ENCODE results near the gene RAPGEF5. TPM values are rescaled to one million over a fixed set of nuclear protein-coding genes. Genes with fewer than 3 reads are reported as not detected.

The RAPGEF5 gene
- total RNA-seq, 4 donors from 2014 or later, result 26.5 to 76.6 (median 39.3) TPM

DNA sequence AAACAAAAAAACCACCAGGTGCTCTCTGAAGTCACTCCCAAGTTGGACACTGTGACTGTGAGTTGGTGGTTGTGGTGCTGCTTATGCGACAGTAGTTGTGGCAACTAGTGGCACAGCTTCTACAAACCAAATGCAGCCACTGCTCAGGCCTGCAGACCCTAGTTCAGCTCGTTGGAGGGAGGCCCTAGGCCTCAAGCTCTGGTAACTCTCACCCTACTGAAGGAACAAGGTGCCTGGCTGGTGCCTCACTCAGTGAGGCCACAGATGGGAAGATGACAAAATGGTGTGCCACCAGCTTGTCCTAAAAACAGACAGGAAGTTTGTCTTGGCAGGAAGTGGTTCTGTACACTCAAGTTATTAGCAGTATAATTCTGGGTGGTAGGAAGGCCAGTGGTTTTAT is 45.3 kb upstream of the RAPGEF5 start:
- DNase-seq, result no peak
- H3K9me3 ChIP-seq, result no peaks in the 10 kb centered on the region
- peaks cover 0 to 9% of the 10 kb centered on the region in 2 donors for H3K4me1 ChIP-seq
- no peak overlapping the region for H3K27ac ChIP-seq
- H3K4me3 ChIP-seq (replicated peaks in 1 of 3), result no peak overlapping the region
- WGBS, 2 donors, result 78 to 80% methylated on average over 2 of the region's 2 CpGs
- no peaks in the 10 kb centered on the region for H3K36me3 ChIP-seq
- no peaks in the 10 kb centered on the region for H3K27me3 ChIP-seq
- TF ChIP-seq, protein P1, sequence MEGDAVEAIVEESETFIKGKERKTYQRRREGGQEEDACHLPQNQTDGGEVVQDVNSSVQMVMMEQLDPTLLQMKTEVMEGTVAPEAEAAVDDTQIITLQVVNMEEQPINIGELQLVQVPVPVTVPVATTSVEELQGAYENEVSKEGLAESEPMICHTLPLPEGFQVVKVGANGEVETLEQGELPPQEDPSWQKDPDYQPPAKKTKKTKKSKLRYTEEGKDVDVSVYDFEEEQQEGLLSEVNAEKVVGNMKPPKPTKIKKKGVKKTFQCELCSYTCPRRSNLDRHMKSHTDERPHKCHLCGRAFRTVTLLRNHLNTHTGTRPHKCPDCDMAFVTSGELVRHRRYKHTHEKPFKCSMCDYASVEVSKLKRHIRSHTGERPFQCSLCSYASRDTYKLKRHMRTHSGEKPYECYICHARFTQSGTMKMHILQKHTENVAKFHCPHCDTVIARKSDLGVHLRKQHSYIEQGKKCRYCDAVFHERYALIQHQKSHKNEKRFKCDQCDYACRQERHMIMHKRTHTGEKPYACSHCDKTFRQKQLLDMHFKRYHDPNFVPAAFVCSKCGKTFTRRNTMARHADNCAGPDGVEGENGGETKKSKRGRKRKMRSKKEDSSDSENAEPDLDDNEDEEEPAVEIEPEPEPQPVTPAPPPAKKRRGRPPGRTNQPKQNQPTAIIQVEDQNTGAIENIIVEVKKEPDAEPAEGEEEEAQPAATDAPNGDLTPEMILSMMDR (IDR thresholded peaks at IDR 0.05), result no peak
- TF ChIP-seq POLR2A (IDR thresholded peaks at IDR 0.05), result no peak
- intact Hi-C loops (cut with DNase I), result no loop called here

DNA sequence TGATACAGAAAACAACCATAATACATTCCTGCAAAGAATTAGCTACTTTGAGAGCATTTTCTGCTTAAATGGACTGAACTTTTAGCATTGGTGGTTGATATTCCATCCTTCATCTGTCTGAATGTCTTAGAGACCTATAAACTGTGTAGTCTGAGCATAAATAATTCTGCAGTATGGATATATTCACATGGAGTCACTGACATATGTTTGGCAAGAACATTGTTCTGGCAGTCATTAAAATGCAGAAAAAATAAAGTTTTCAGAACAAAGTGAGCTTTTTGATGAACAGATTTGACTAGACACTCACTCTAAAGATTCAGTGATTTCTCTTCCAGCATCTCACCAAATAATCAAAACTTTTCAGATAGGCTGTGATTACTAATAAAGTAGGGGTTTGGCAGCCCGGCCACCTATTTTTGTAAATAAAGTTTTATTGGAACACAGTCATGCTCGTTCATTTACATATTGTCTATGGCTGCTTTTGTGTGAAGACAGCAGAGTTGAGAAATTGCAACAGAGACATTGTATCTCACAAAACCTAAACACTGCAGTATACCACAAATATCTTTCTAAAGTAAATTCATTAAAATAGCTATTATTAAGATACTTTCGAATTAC is 44.1 kb upstream of the RAPGEF5 start:
- no peak for TF ChIP-seq POLR2A (IDR thresholded peaks at IDR 0.05)
- TF ChIP-seq, protein P1 (IDR thresholded peaks at IDR 0.05), result no peak
- Histone ChIP-seq H3K4me3 (replicated peaks in 1 of 3) (no peak overlapping the region), H3K27ac (no peak overlapping the region), H3K9me3 (no peaks in the 10 kb centered on the region), H3K4me1 (peaks cover 0 to 9% of the 10 kb centered on the region in 2 donors), H3K27me3 (no peaks in the 10 kb centered on the region), H3K36me3 (no peaks in the 10 kb centered on the region)
- DNase-seq, result no peak
- intact Hi-C loops (cut with DNase I), result no loop called here
- WGBS, 2 donors, result 91 to 94% methylated on average over 3 of the region's 3 CpGs

DNA sequence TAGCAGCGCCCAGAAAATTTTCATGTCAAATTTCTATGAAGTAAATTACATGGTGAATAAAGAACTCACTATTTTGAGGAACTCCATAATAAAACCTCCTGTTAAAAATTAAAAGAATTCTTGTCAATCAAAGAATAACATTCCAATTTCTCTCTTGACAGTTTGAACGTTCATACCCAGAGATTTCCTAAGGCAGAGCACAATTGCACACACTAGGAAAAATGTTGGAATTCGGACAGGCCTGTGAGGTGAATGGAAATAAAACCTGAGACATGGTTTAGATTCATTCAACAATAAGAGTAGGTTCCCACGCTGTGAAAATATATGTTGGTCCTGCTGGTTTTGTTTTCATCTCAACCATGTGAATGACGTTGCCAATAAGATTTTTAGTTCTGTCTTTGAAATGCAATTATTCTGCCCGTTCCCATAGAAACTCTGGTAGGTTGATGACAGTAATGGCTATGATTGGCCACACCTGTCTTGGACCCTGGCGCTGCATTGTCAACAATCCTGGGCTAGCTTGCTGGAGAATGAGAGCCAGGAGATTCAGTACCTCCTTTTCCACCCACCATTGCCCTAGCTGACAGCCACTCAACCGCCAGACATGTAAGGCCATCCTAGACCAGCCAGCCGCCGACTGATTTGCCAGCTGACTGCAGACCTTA is 43.3 kb upstream of the RAPGEF5 start:
- Histone ChIP-seq H3K4me3 (replicated peaks in 1 of 3) (no peak overlapping the region), H3K36me3 (no peaks in the 10 kb centered on the region), H3K9me3 (no peaks in the 10 kb centered on the region), H3K4me1 (peaks cover 0 to 9% of the 10 kb centered on the region in 2 donors), H3K27me3 (no peaks in the 10 kb centered on the region), H3K27ac (no peak overlapping the region)
- DNase-seq, result no peak
- 73 to 92% methylated on average over 10 of the region's 10 CpGs for WGBS, 2 donors
- TF ChIP-seq, protein P1 (IDR thresholded peaks at IDR 0.05), result no peak
- TF ChIP-seq POLR2A (IDR thresholded peaks at IDR 0.05), result no peak
- intact Hi-C loops (cut with DNase I), result no loop called here

DNA sequence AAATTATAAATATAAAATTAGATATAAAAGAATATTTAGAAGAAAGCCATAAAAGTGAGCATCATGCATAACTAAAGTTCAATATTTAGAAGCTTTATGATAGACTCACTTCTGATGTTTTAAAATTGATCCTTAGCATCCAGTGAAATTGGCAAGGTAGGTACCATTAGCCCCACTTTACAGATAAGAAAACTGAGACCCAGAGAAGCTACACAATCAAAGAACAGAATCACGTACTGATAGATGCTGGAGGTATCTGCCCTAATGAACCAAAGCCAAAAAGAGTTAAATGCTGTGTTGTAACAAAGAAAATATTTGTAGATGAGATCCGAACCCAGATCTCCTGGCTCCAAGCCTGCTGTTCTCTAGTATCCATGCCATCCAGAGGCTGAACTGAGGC is 42.6 kb upstream of the RAPGEF5 start:
- TF ChIP-seq POLR2A (IDR thresholded peaks at IDR 0.05), result no peak
- TF ChIP-seq, protein P1 (IDR thresholded peaks at IDR 0.05), result no peak
- Histone ChIP-seq H3K9me3 (no peaks in the 10 kb centered on the region), H3K27me3 (no peaks in the 10 kb centered on the region), H3K4me3 (replicated peaks in 1 of 3) (no peak overlapping the region), H3K27ac (no peak overlapping the region), H3K36me3 (no peaks in the 10 kb centered on the region), H3K4me1 (peaks cover 0 to 4% of the 10 kb centered on the region in 2 donors)
- intact Hi-C loops (cut with DNase I), result no loop called here
- WGBS, 2 donors, result 87 to 95% methylated on average over 2 of the region's 2 CpGs
- no peak for DNase-seq

DNA sequence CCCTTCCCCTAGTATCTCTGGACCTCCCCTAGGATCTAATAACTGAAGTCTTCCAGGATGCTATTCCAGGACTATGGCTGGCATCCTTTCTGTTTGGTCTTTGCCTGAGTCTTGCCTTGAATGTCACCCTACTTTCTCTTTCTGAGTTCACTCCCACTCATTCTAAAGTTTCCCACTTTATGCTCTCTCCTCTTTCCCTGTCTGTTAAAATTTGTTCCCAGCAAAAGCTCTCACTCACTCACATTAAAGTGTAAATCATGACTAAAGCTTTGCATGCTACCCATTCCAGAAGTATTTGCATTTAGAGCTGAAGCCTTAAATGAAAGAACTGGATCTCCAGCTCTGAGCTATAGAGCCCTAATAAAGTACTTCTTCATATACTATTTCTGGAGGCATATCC is 42.1 kb upstream of the RAPGEF5 start:
- intact Hi-C loops (cut with DNase I), result no loop called here
- H3K27ac ChIP-seq, result no peak overlapping the region
- no peak for DNase-seq
- no peaks in the 10 kb centered on the region for H3K36me3 ChIP-seq
- no peaks in the 10 kb centered on the region for H3K4me1 ChIP-seq
- H3K9me3 ChIP-seq, result no peaks in the 10 kb centered on the region
- TF ChIP-seq POLR2A (IDR thresholded peaks at IDR 0.05), result no peak
- TF ChIP-seq, protein P1 (IDR thresholded peaks at IDR 0.05), result no peak
- H3K4me3 ChIP-seq (replicated peaks in 1 of 3), result no peak overlapping the region
- H3K27me3 ChIP-seq, result no peaks in the 10 kb centered on the region

Data from thyroid gland (tissue), 4 donors.